Chondrocyte (in vitro differentiated cells): ENCODE data around the gene CABP1. TPM values are rescaled to one million over a fixed set of nuclear protein-coding genes. Genes with fewer than 3 reads are reported as not detected.

Source experiments
- DNase-seq: peaks from one replicate; pipeline ENCODE4 v3.0.0; 2021; ENCODE audit warnings: mixed read lengths, low spot score
- H3K27ac Mint-ChIP-seq: one replicate; pipeline ENCODE4 v1.8.0; 2021; ENCODE audit warnings: mild to moderate bottlenecking, moderate library complexity, mixed read lengths; ENCODE audit not compliant: unreplicated experiment
- H3K27me3 Mint-ChIP-seq: 2 replicates; pipeline ENCODE4 v1.8.0; 2021; ENCODE audit warnings: low read depth, mixed read lengths
- H3K36me3 Mint-ChIP-seq: 2 replicates; pipeline ENCODE4 v1.8.0; 2021; ENCODE audit warnings: low read depth, mixed read lengths
- H3K4me1 Mint-ChIP-seq: 2 replicates; pipeline ENCODE4 v1.8.0; 2021; ENCODE audit warnings: low read depth, mild to moderate bottlenecking, mixed read lengths
- H3K4me3 Mint-ChIP-seq: one replicate; pipeline ENCODE4 v1.8.0; 2021; ENCODE audit warnings: mild to moderate bottlenecking, moderate library complexity, mixed read lengths; ENCODE audit not compliant: unreplicated experiment
- H3K9me3 Mint-ChIP-seq: 2 replicates; pipeline ENCODE4 v1.8.0; 2021; ENCODE audit warnings: low read depth, mixed read lengths
- total RNA-seq: library from RNA; stranded (reverse); gene quantifications from 3 replicates; pipeline ENCODE4 v1.2.1, GENCODE V29; 2021
- TF ChIP-seq, protein P1 (sequence below): fragments of 200-600 bp; sonication (generic); IDR thresholded peaks from 2 replicates; pipeline ENCODE4 v1.5.0; 2021; ENCODE audit warnings: antibody characterized with exemption, mild to moderate bottlenecking, moderate library complexity

CABP1 gene
- total RNA-seq, 1 donor from 2014 or later, result not detected

DNA sequence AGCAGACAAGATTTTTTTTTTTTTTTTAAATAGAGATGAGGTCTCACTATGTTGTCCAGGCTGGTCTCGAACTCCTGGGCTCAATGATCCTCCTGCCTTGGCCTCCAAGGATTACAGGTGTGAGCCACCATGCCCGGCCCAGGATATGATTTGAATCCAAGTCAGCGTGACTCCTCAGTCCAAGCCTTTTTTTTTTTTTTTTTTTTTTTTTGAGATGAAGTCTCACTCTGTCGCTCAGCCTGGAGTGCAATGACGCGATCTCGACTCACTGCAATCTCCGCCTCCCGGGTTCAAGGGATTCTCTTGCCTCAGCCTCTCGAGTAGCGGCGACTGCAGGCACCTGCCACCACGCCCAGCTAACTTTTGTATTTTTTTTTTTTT lies 6.9 kb downstream of the CABP1 start:
- Mint-ChIP-seq H3K27me3 (peaks cover 60% of the 10 kb centered on the region), H3K36me3 (peaks cover under 1% of the 10 kb centered on the region), H3K27ac (no peak overlapping the region), H3K4me1 (peaks cover 13% of the 10 kb centered on the region), H3K4me3 (no peak overlapping the region), H3K9me3 (no peaks in the 10 kb centered on the region)
- TF ChIP-seq, protein P1, sequence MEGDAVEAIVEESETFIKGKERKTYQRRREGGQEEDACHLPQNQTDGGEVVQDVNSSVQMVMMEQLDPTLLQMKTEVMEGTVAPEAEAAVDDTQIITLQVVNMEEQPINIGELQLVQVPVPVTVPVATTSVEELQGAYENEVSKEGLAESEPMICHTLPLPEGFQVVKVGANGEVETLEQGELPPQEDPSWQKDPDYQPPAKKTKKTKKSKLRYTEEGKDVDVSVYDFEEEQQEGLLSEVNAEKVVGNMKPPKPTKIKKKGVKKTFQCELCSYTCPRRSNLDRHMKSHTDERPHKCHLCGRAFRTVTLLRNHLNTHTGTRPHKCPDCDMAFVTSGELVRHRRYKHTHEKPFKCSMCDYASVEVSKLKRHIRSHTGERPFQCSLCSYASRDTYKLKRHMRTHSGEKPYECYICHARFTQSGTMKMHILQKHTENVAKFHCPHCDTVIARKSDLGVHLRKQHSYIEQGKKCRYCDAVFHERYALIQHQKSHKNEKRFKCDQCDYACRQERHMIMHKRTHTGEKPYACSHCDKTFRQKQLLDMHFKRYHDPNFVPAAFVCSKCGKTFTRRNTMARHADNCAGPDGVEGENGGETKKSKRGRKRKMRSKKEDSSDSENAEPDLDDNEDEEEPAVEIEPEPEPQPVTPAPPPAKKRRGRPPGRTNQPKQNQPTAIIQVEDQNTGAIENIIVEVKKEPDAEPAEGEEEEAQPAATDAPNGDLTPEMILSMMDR, result no peak
- no peak for DNase-seq

DNA sequence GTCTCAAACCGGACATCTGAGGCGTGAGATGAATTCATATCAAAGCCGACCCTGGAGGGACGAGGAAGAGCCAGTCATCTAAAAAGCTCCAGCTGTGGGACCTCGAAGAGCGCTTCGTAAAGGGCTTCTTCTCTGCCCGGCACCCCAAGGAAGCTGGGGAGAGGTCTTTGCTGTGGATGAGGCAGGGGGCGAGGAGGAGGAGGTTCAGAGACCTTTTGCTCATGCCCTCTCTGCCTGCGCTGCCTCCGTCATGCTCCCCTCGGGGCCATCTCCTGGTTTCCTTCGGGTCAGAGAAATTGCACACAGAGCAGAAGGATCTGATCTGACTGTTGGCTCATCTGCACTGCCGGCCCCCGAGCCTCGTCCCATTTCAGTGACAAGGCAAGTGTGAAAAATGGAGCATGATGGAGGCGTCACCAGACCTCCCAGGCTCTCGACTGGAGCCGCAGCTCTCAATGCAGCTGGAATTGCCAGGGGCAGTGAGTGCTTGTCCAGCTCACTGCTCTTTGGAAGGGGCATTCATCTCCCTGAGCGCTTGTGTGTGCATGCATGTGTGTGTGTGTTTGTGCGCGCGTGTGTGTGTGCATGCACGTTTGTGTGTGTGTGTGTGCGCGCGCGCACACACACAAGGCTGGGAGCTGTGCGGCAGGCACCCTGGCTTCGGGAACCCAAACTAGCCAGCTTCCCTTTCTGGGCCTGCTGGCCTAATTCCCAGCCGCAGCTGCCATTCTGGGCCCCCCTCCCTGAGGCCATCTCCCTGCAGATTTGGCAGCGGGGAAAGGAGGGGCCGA lies 9.2 kb downstream of the CABP1 start:
- Mint-ChIP-seq H3K4me3 (peak overlapping the region; percentile 73), H3K27ac (peak overlapping the region; percentile 47), H3K9me3 (no peaks in the 10 kb centered on the region), H3K27me3 (peaks cover 50% of the 10 kb centered on the region), H3K4me1 (peaks cover 17% of the 10 kb centered on the region), H3K36me3 (peaks cover 2% of the 10 kb centered on the region)
- TF ChIP-seq, protein P1, result peak; percentile 60
- no peak for DNase-seq

DNA sequence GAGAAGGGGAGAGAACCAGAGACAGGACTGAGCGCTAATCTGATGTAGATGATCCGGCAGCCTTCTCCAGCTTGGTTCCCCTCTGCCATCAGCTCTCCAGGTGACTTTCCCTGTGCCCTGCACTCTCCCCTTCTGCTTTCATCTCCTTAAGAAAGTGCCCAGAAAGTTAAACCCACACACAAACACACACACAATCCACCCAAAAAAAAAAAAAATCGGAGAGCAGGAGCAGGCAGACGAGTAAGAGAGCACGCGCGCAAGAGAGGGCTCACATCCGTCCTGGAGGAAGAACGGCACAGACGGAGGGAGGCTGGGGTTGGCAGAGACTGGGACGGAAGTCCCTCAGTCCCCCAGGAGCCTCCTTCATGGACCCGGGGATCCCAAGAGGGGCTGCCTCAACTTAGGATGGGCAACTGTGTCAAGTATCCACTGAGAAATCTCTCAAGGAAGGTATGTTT lies 9.8 kb downstream of the CABP1 start:
- Mint-ChIP-seq H3K27me3 (peaks cover 45% of the 10 kb centered on the region), H3K36me3 (peaks cover 2% of the 10 kb centered on the region), H3K4me1 (peaks cover 22% of the 10 kb centered on the region), H3K9me3 (no peaks in the 10 kb centered on the region), H3K4me3 (no peak overlapping the region), H3K27ac (no peak overlapping the region)
- DNase-seq, result no peak
- TF ChIP-seq, protein P1, result no peak

DNA sequence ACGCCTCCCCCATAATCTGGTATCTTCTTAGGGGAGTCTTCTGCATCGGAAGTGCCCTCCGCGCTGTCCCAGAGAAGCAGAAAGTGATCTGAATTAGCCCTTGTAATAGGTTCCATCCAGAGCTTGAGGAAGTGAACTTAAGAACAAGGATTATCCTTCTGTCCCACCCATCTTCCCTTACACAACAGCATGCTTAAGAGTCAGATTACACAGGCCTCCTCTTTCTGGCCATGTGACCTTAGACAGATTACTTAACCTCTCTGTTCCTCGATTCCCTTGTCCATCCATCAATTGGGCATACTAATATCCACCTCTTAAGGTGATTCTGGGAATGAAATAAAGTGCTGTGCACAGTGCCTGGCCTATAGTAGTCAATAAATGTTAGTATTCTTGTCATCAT lies 11.4 kb downstream of the CABP1 start:
- no peak overlapping the region for H3K27ac Mint-ChIP-seq
- TF ChIP-seq, protein P1, result no peak
- H3K27me3 Mint-ChIP-seq, result peaks cover 34% of the 10 kb centered on the region
- no peak for DNase-seq
- H3K4me3 Mint-ChIP-seq, result no peak overlapping the region
- peaks cover 20% of the 10 kb centered on the region for H3K4me1 Mint-ChIP-seq
- H3K36me3 Mint-ChIP-seq, result peaks cover 2% of the 10 kb centered on the region
- no peaks in the 10 kb centered on the region for H3K9me3 Mint-ChIP-seq

DNA sequence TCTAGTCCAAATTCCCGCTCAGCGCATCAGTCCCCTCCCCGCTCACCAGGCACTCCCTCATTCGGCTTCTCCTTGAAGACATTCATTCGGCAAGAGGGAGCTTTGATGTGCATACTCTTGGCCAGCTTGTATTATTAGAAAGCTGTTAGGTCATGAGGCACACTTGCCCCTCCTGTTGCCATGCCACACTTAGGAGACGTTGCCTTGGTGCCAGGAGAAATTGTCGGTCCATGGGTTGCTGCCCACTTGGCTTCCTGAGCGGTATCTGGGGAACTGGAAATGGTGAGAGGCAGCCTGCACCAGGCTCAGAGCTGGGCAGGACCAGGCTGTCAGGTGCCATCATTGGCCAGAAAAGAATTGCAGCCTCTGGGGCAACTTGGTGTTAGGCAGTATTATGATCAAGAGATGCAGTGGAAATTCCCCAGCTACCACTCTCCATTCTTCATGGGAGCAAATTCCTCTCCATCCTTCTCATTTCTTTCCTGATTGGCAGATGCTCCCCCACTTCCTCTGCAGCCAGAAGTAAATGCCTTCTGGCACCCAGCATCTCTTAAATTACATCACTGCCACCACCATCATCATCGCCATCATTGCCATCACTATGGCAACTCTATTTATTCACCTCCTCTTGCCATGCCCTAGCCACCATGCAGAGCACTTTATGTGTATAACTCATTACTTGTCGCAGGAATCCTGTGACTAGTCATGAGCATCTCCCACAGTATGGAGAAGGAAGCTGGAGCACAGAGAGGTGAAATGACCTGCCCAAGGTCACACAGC lies 12.4 kb downstream of the CABP1 start:
- Mint-ChIP-seq H3K9me3 (no peaks in the 10 kb centered on the region), H3K36me3 (peaks cover 2% of the 10 kb centered on the region), H3K4me3 (no peak overlapping the region), H3K27ac (no peak overlapping the region), H3K27me3 (peaks cover 34% of the 10 kb centered on the region), H3K4me1 (peaks cover 17% of the 10 kb centered on the region)
- no peak for DNase-seq
- TF ChIP-seq, protein P1, result no peak
